Measurements from ENCODE around the gene AFF3. TPM values are rescaled to one million over a fixed set of nuclear protein-coding genes. Genes with fewer than 3 reads are reported as not detected.

The AFF3 gene
- total RNA-seq, 1 donor from 2014 or later: 12.2 TPM

DNA sequence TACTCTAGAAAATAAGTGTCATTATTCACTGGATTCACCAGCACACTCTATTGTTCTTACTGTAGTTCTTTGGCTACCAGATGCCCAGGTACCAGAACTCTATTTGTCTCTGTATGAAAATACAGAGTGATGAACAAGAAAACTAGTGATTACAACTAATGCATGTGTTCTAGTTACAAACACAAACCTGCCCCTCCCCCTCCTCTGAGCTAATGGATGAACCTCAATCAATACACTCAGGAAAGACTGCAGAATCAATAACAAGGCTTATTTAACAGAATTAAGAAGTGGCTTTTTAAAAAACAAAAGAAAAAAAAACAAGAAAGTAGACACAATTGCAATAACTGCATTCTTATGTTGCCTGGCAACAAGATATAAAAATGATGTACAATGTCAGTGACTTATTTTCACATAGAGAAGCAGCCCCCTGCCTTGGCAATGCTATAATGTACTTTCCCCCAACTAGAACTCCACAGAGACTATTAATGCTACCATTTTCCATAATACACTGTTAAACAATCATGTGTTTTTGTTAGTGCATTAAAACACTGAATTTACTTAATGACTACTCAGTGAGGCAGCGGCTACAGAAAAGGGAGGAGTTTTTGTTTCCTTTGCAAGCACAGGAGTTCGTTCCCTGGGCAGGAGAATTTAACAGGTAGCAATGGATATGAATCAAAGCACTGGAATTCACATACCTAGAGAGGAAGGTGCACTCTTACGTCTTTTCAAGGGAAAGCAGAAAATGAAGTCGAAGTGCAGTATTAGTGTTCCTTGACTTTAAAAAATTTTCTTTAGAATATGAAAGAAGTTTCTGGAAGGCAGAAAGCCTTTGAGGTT lies 333.8 kb downstream of the AFF3 start:
- no peak for DNase-seq (ENCODE audit: low spot score)
- Mint-ChIP-seq H3K27me3 (ENCODE audit: unreplicated experiment) (no peaks in the 10 kb centered on the region), H3K4me1 (ENCODE audit: unreplicated experiment) (peaks cover 20% of the 10 kb centered on the region), H3K9me3 (ENCODE audit: unreplicated experiment) (no peaks in the 10 kb centered on the region), H3K4me3 (ENCODE audit: unreplicated experiment) (no peak overlapping the region), H3K27ac (ENCODE audit: unreplicated experiment) (peak overlapping the region; percentile 17), H3K36me3 (ENCODE audit: low read depth, unreplicated experiment) (no peaks in the 10 kb centered on the region)
- TF ChIP-seq, protein P1, sequence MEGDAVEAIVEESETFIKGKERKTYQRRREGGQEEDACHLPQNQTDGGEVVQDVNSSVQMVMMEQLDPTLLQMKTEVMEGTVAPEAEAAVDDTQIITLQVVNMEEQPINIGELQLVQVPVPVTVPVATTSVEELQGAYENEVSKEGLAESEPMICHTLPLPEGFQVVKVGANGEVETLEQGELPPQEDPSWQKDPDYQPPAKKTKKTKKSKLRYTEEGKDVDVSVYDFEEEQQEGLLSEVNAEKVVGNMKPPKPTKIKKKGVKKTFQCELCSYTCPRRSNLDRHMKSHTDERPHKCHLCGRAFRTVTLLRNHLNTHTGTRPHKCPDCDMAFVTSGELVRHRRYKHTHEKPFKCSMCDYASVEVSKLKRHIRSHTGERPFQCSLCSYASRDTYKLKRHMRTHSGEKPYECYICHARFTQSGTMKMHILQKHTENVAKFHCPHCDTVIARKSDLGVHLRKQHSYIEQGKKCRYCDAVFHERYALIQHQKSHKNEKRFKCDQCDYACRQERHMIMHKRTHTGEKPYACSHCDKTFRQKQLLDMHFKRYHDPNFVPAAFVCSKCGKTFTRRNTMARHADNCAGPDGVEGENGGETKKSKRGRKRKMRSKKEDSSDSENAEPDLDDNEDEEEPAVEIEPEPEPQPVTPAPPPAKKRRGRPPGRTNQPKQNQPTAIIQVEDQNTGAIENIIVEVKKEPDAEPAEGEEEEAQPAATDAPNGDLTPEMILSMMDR (IDR thresholded peaks at IDR 0.05; ENCODE audit: unreplicated experiment): no peak

DNA sequence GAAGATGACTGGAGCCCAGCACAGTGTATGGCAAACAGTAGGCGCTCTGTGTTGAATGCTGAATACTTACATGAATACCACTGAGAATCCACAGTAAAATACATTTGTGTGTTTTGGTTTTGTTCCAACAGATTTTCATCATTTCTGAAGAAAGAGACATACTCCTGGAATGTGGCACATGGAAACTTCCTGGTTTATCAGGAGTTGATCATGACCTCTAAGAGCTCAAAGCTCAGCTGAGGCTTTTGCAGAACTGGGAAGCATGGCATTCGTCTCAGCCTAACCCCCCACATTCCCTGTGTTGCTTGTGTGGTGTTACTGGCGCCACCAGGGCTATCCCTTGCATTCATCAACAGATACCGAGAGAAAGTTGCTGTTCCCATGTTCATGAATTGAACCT lies 335.6 kb downstream of the AFF3 start:
- no peaks in the 10 kb centered on the region for H3K9me3 Mint-ChIP-seq (ENCODE audit: unreplicated experiment)
- no peak overlapping the region for H3K27ac Mint-ChIP-seq (ENCODE audit: unreplicated experiment)
- no peak overlapping the region for H3K4me3 Mint-ChIP-seq (ENCODE audit: unreplicated experiment)
- DNase-seq (ENCODE audit: low spot score): no peak
- H3K27me3 Mint-ChIP-seq (ENCODE audit: unreplicated experiment): no peaks in the 10 kb centered on the region
- no peaks in the 10 kb centered on the region for H3K36me3 Mint-ChIP-seq (ENCODE audit: low read depth, unreplicated experiment)
- TF ChIP-seq, protein P1 (IDR thresholded peaks at IDR 0.05; ENCODE audit: unreplicated experiment): no peak
- peaks cover 20% of the 10 kb centered on the region for H3K4me1 Mint-ChIP-seq (ENCODE audit: unreplicated experiment)

GRCh38 chr2:99805930-99806476 lies 336.4 kb downstream of the AFF3 start:
- H3K36me3 Mint-ChIP-seq (ENCODE audit: low read depth, unreplicated experiment): no peaks in the 10 kb centered on the region
- TF ChIP-seq, protein P1 (IDR thresholded peaks at IDR 0.05; ENCODE audit: unreplicated experiment): no peak
- peaks cover 20% of the 10 kb centered on the region for H3K4me1 Mint-ChIP-seq (ENCODE audit: unreplicated experiment)
- H3K27ac Mint-ChIP-seq (ENCODE audit: unreplicated experiment): no peak overlapping the region
- DNase-seq (ENCODE audit: low spot score): no peak
- H3K9me3 Mint-ChIP-seq (ENCODE audit: unreplicated experiment): no peaks in the 10 kb centered on the region
- no peaks in the 10 kb centered on the region for H3K27me3 Mint-ChIP-seq (ENCODE audit: unreplicated experiment)
- no peak overlapping the region for H3K4me3 Mint-ChIP-seq (ENCODE audit: unreplicated experiment)

DNA sequence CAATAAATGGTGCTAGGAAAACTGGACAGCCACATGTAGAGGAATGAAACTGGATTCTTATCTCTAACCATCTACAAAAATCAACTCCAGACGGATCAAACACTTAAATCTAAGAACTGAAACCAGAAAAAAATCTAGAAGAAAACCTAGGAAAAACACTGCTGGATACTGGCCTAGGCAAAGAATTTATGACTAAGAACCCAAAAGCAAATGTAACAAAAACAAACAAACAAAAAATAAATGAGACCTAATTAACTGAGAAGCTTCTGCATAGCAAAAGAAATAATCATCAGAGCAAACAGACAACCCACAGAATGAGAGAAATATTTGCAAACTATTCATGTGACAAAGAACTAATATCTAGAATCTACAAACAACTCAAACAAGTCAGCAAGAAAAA lies 338.5 kb downstream of the AFF3 start:
- TF ChIP-seq, protein P1 (IDR thresholded peaks at IDR 0.05; ENCODE audit: unreplicated experiment): no peak
- H3K27ac Mint-ChIP-seq (ENCODE audit: unreplicated experiment): no peak overlapping the region
- peaks cover 20% of the 10 kb centered on the region for H3K4me1 Mint-ChIP-seq (ENCODE audit: unreplicated experiment)
- H3K36me3 Mint-ChIP-seq (ENCODE audit: low read depth, unreplicated experiment): no peaks in the 10 kb centered on the region
- no peak for DNase-seq (ENCODE audit: low spot score)
- no peak overlapping the region for H3K4me3 Mint-ChIP-seq (ENCODE audit: unreplicated experiment)
- H3K27me3 Mint-ChIP-seq (ENCODE audit: unreplicated experiment): peaks cover 1% of the 10 kb centered on the region
- no peaks in the 10 kb centered on the region for H3K9me3 Mint-ChIP-seq (ENCODE audit: unreplicated experiment)

DNA sequence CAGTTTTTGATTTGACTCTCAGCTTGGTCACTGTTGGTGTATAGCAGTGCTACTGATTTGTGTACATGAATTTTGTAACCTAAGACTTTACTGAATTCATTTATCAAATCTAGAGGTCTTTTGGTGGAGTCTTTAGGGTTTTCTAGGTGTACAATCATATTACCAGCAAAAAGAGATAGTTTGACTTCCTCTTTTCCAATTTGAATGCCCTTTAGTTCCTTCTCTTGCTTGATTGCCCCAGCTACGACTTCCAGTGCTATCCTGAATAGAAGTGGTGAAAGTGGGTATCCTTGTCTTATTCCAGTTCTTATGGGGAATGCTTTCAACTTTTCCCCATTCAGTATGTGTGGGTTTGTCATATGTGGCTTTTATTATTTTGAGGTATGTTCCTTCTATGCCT lies 339.7 kb downstream of the AFF3 start:
- Mint-ChIP-seq H3K27ac (ENCODE audit: unreplicated experiment) (no peak overlapping the region), H3K36me3 (ENCODE audit: low read depth, unreplicated experiment) (no peaks in the 10 kb centered on the region), H3K4me3 (ENCODE audit: unreplicated experiment) (no peak overlapping the region), H3K9me3 (ENCODE audit: unreplicated experiment) (no peaks in the 10 kb centered on the region), H3K27me3 (ENCODE audit: unreplicated experiment) (peaks cover 1% of the 10 kb centered on the region), H3K4me1 (ENCODE audit: unreplicated experiment) (peaks cover 10% of the 10 kb centered on the region)
- DNase-seq (ENCODE audit: low spot score): no peak
- TF ChIP-seq, protein P1 (IDR thresholded peaks at IDR 0.05; ENCODE audit: unreplicated experiment): no peak
